H1 (cell line): ENCODE results near the gene GPR155. TPM values are rescaled to one million over a fixed set of nuclear protein-coding genes. Genes with fewer than 3 reads are reported as not detected.

Source experiments
- CTCF ChIA-PET: fragments of 300-600 bp; sonication (Branson Sonifier 250); formaldehyde crosslinking; loops from one replicate; lab custom pipeline; 2021; ENCODE audit not compliant: partially characterized antibody; lab: Charles Lee
- POLR2A ChIA-PET: fragments of 300-600 bp; sonication (Branson Sonifier 250); formaldehyde crosslinking; loops from one replicate; lab custom pipeline; 2021; ENCODE audit warnings: inconsistent platforms; ENCODE audit not compliant: partially characterized antibody; lab: Charles Lee
- DNase-seq, 2 experiments: peaks; one replicate each; pipeline versions ENCODE4 v3.0.0 to v3.0.0-alpha.2; 2010 to 2022; ENCODE audit warnings: low spot score in 2 of 2, low read depth in 1 of 2, mixed read lengths in 1 of 2
- FAIRE-seq: peaks from 2 replicates; lab custom pipeline; 2011; peaks lifted over from hg19 to GRCh38; lab: Jason Lieb, UNC
- H2AFZ ChIP-seq: 2 replicates; pipeline ENCODE4 v1.8.1; 2012; ENCODE audit warnings: low read length, inconsistent platforms
- H2AK5ac ChIP-seq: 2 replicates; pipeline ENCODE4 v1.6.1; 2013; ENCODE audit warnings: low read depth, low read length
- H2BK120ac ChIP-seq: replicated peaks from 2 replicates; pipeline ENCODE3; 2013; ENCODE audit warnings: low read depth, low read length, inconsistent platforms
- H2BK12ac ChIP-seq: 2 replicates; pipeline ENCODE4 v1.6.1; 2013; ENCODE audit warnings: low read depth, low read length
- H2BK15ac ChIP-seq: 2 replicates; pipeline ENCODE4 v1.6.1; 2013; ENCODE audit warnings: low read length
- H2BK20ac ChIP-seq: 2 replicates; pipeline ENCODE4 v1.6.1; 2013; ENCODE audit warnings: low read length
- H2BK5ac ChIP-seq: 2 replicates; pipeline ENCODE4 v1.6.1; 2013; ENCODE audit warnings: low read depth, low read length
- H3K14ac ChIP-seq: 2 replicates; pipeline ENCODE4 v1.6.1; 2013; ENCODE audit warnings: inconsistent platforms; ENCODE audit not compliant: insufficient read length
- H3K18ac ChIP-seq: 2 replicates; pipeline ENCODE4 v1.6.1; 2013; ENCODE audit warnings: low read length; ENCODE audit errors: extremely low read depth
- H3K23ac ChIP-seq: 2 replicates; pipeline ENCODE4 v1.6.1; 2013; ENCODE audit warnings: inconsistent platforms; ENCODE audit not compliant: insufficient read length
- H3K23me2 ChIP-seq: 2 replicates; pipeline ENCODE4 v1.6.1; 2013; ENCODE audit warnings: low read depth, low read length
- H3K27ac ChIP-seq: 2 replicates; pipeline ENCODE4 v1.6.1; 2011; ENCODE audit warnings: low read depth, low read length, inconsistent platforms
- H3K27me3 ChIP-seq, 4 experiments: replicated peaks in 1 of 4; 1 replicate in 1 of 4; 2 replicates in 3 of 4; pipeline versions ENCODE4 v1.6.1 to v1.8.1; 2011 to 2013; ENCODE audit warnings: low read length in 3 of 4, mild to moderate bottlenecking in 3 of 4, inconsistent platforms in 2 of 4, mixed read lengths in 2 of 4, moderate library complexity in 1 of 4; ENCODE audit not compliant: control insufficient read depth in 3 of 4, insufficient read depth in 3 of 4; ENCODE audit errors: extremely low read depth in 1 of 4
- H3K36me3 ChIP-seq, 4 experiments: 2 replicates each; pipeline versions ENCODE4 v1.6.1 to v1.8.1; 2011 to 2013; ENCODE audit warnings: mild to moderate bottlenecking in 4 of 4, low read length in 3 of 4, moderate library complexity in 2 of 4, control low read depth in 1 of 4, inconsistent platforms in 1 of 4; ENCODE audit not compliant: insufficient read depth in 4 of 4, control insufficient read depth in 2 of 4
- H3K4ac ChIP-seq: replicated peaks from 2 replicates; pipeline ENCODE3; 2013; ENCODE audit warnings: low read length, low read depth, mixed read lengths, inconsistent platforms; ENCODE audit not compliant: insufficient read length
- H3K4me1 ChIP-seq, 4 experiments: replicated peaks in 1 of 4; 1 replicate in 1 of 4; 2 replicates in 3 of 4; pipeline versions ENCODE4 v1.6.1 to v1.8.1; 2011 to 2013; ENCODE audit warnings: low read length in 3 of 4, inconsistent platforms in 2 of 4, mixed read lengths in 1 of 4; ENCODE audit not compliant: insufficient read depth in 4 of 4, control insufficient read depth in 3 of 4
- H3K4me2 ChIP-seq, 2 experiments: 2 replicates each; pipeline versions ENCODE4 v1.6.1 to v1.8.1; 2011 to 2013; ENCODE audit warnings: low read depth in 2 of 2, low read length in 2 of 2, control low read depth in 1 of 2, inconsistent platforms in 1 of 2, mild to moderate bottlenecking in 1 of 2; ENCODE audit not compliant: insufficient read depth in 1 of 2
- H3K4me3 ChIP-seq, 4 experiments: fragments of 200-600, 300-600 bp in 1 of 4; sonication (generic), shearing (Covaris generic), sonication (Bioruptor Twin) in 1 of 4; 2 replicates each; pipeline versions ENCODE4 v1.5.1 to v1.8.1; 2011 to 2016; ENCODE audit warnings: low read length in 4 of 4, low read depth in 3 of 4, control low read depth in 2 of 4, inconsistent platforms in 2 of 4, mild to moderate bottlenecking in 2 of 4, mixed read lengths in 1 of 4, moderate library complexity in 1 of 4; ENCODE audit not compliant: insufficient read depth in 2 of 4; ENCODE audit errors: extremely low read depth in 1 of 4
- H3K56ac ChIP-seq: replicated peaks from 2 replicates; pipeline ENCODE3; 2013; ENCODE audit warnings: low read depth, mild to moderate bottlenecking, mixed read lengths, low read length, inconsistent platforms; ENCODE audit not compliant: insufficient read length
- H3K79me1 ChIP-seq: 2 replicates; pipeline ENCODE4 v1.6.1; 2013; ENCODE audit warnings: low read depth, low read length, control low read depth
- H3K79me2 ChIP-seq, 2 experiments: 2 replicates each; pipeline versions ENCODE4 v1.6.1 to v1.8.1; 2012 to 2013; ENCODE audit warnings: low read length in 2 of 2, mild to moderate bottlenecking in 2 of 2, inconsistent platforms in 1 of 2; ENCODE audit not compliant: insufficient read depth in 2 of 2, control insufficient read depth in 1 of 2
- H3K9ac ChIP-seq, 4 experiments: replicated peaks in 1 of 4; 1 replicate in 1 of 4; 2 replicates in 3 of 4; pipeline versions ENCODE4 v1.6.1 to v1.8.1; 2011 to 2013; ENCODE audit warnings: low read depth in 3 of 4, low read length in 3 of 4, control low read depth in 2 of 4, mild to moderate bottlenecking in 2 of 4, moderate library complexity in 2 of 4, inconsistent platforms in 1 of 4; ENCODE audit errors: extremely low read depth in 1 of 4
- H3K9me3 ChIP-seq, 2 experiments: 2 replicates each; pipeline versions ENCODE4 v1.6.1 to v1.8.1; 2012 to 2013; ENCODE audit warnings: mild to moderate bottlenecking in 2 of 2, moderate library complexity in 2 of 2, control low read depth in 1 of 2, inconsistent platforms in 1 of 2, low read depth in 1 of 2, low read length in 1 of 2, mixed read lengths in 1 of 2; ENCODE audit not compliant: insufficient read depth in 2 of 2
- H4K20me1 ChIP-seq, 2 experiments: replicated peaks in 1 of 2; 2 replicates each; pipeline versions ENCODE3 to v1.8.1; 2011 to 2013; ENCODE audit warnings: inconsistent platforms in 2 of 2, low read length in 2 of 2, mild to moderate bottlenecking in 1 of 2; ENCODE audit not compliant: insufficient read depth in 2 of 2, control insufficient read depth in 1 of 2
- H4K5ac ChIP-seq: 2 replicates; pipeline ENCODE4 v1.6.1; 2013; ENCODE audit warnings: low read length, low read depth, mixed read lengths, inconsistent platforms; ENCODE audit not compliant: insufficient read length
- H4K8ac ChIP-seq: 2 replicates; pipeline ENCODE4 v1.8.0; 2013; ENCODE audit warnings: mild to moderate bottlenecking, moderate library complexity, low read length, inconsistent platforms; ENCODE audit not compliant: insufficient read depth; ENCODE audit errors: extremely low read depth
- H4K91ac ChIP-seq: replicated peaks from 2 replicates; pipeline ENCODE3; 2013; ENCODE audit warnings: low read length, mixed read lengths, inconsistent platforms; ENCODE audit not compliant: insufficient read length
- CBX8 ChIP-seq: fragments of 300-800, 300-1000 bp; sonication (generic); IDR thresholded peaks from 2 replicates; pipeline ENCODE4 v1.7.1; 2016; ENCODE audit warnings: low read depth, low read length, borderline replicate concordance
- TCF12 ChIP-seq: IDR thresholded peaks from 2 replicates; pipeline ENCODE4 v1.6.1; 2011; ENCODE audit warnings: low read depth, mild to moderate bottlenecking, low read length
- WGBS, 2 experiments: shearing (Covaris generic) in 1 of 2; methylation state at CpG; one replicate each; pipeline versions ENCODE4 v1.1.6 to v1.1.7; 2013 to 2015; ENCODE audit warnings: low lambda C conversion rate in 2 of 2, mixed read lengths in 2 of 2, inconsistent platforms in 1 of 2, low coverage in 1 of 2, missing lambda C conversion rate in 1 of 2; ENCODE audit not compliant: insufficient replicate concordance in 2 of 2, insufficient coverage in 1 of 2, insufficient read length in 1 of 2; ENCODE audit errors: extremely low coverage in 1 of 2, missing lambda C conversion rate in 1 of 2; 5-methylcytosine and 5-hydroxymethylcytosine counted together
- polyA plus RNA-seq, 7 experiments: library from polyadenylated mRNA; depleted of rRNA in 3 of 7; stranded (reverse) in 5 of 7; unstranded in 2 of 7; fragments of >200 nt in 5 of 7; fragments of 200-250 nt in 2 of 7; gene quantifications; 1 replicate in 5 of 7; 2 replicates in 1 of 7; 4 replicates in 1 of 7; pipeline versions ENCODE4 v1.2.1 to v1.2.3, GENCODE V29; 2011 to 2013; ENCODE audit warnings: missing spikeins in 2 of 7, mixed read lengths in 2 of 7
- total RNA-seq: library from RNA; stranded (reverse); fragmentation: NEBNext Ultra II Directional; extraction: Animal tissue kit (Norgen Biotek cat#: 25700); gene quantifications from 2 replicates; pipeline ENCODE4 v1.2.1, GENCODE V29; 2021

GPR155 gene
- total and polyA plus RNA-seq, 2 of the 8 experiments (the other 6 are each of a cell fraction or from before 2014, with no cell fraction given): 0.26 to 2.1 TPM

DNA sequence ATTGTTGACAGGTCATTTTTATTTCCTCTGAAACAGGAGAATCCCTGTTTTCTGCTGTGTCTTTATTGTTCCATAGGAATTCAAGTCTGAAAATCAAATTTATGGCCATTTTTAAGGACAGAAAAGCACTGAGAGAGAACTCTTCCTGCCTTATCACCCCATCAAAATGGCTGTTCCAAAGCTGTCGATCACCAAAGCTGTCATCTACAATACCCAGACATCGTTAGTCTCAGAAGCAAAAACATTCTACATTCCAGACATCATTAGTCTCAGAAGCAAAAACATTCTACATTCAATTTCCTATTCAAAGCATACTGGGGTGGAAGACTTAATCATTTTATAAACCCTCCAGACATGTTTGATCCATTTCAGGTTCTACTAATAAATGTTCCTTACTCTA lies 46.9 kb downstream of the GPR155 start:
- H2AK5ac ChIP-seq: no peak overlapping the region
- H3K4ac ChIP-seq: no peak overlapping the region
- H4K20me1 ChIP-seq: no peaks in the 10 kb centered on the region
- H3K27me3 ChIP-seq: no peaks in the 10 kb centered on the region
- H2BK12ac ChIP-seq: no peak overlapping the region
- H2AFZ ChIP-seq: no peak overlapping the region
- TF ChIP-seq TCF12 (no peak), CBX8 (no peak)
- H3K56ac ChIP-seq: no peak overlapping the region
- WGBS, 2 experiments: 91% methylated on average over 2 of the region's 2 CpGs; no CpG with 5 or more reads in 1 of the 2 experiments
- H3K18ac ChIP-seq: no peak overlapping the region
- ChIA-PET CTCF (no interaction called here), POLR2A (no interaction called here)
- H3K14ac ChIP-seq: no peak overlapping the region
- H3K23ac ChIP-seq: no peak overlapping the region
- H3K79me2 ChIP-seq: no peaks in the 10 kb centered on the region
- no peak overlapping the region for H4K91ac ChIP-seq
- no peak overlapping the region for H3K27ac ChIP-seq
- no peak overlapping the region for H3K9ac ChIP-seq
- H3K9me3 ChIP-seq: no peaks in the 10 kb centered on the region
- H3K79me1 ChIP-seq: no peaks in the 10 kb centered on the region
- no peaks in the 10 kb centered on the region for H3K23me2 ChIP-seq
- H3K4me2 ChIP-seq: no peak overlapping the region
- H3K36me3 ChIP-seq: no peaks in the 10 kb centered on the region
- H2BK120ac ChIP-seq: no peak overlapping the region
- H3K4me1 ChIP-seq: no peaks in the 10 kb centered on the region
- H4K8ac ChIP-seq: no peak overlapping the region
- H2BK5ac ChIP-seq: no peak overlapping the region
- H2BK15ac ChIP-seq: no peak overlapping the region
- no peak overlapping the region for H4K5ac ChIP-seq
- FAIRE-seq (no peak), DNase-seq (no peak)
- H2BK20ac ChIP-seq: no peak overlapping the region
- H3K4me3 ChIP-seq: no peak overlapping the region
